CD4-positive, CD25-positive, alpha-beta regulatory T cell (primary cell): ENCODE data around the gene LUZP2. TPM values are rescaled to one million over a fixed set of nuclear protein-coding genes. Genes with fewer than 3 reads are reported as not detected.

Experiments
- ATAC-seq, 2 donors: fragments of 150-1000 bp; cut with Tn5 transposase; one replicate each; pipeline ENCODE4 v1.10.0; 2021; ENCODE audit warnings: low read depth in 2 of 2, moderate number of reproducible peaks in 2 of 2, moderate library complexity in 1 of 2
- DNase-seq, 3 donors: peaks; one replicate each; pipeline versions ENCODE4 v3.0.0 to v3.0.0-alpha.2; 2012 to 2022; ENCODE audit warnings: mixed read lengths in 1 of 3
- H3K27ac ChIP-seq: one replicate; pipeline ENCODE4 v1.7.0; 2013; ENCODE audit warnings: mild to moderate bottlenecking, low read length; ENCODE audit not compliant: insufficient read depth, poor library complexity, severe bottlenecking
- H3K27me3 ChIP-seq: one replicate; pipeline ENCODE4 v1.7.0; 2013; ENCODE audit warnings: low read length; ENCODE audit not compliant: control insufficient read depth, insufficient read depth
- H3K36me3 ChIP-seq: one replicate; pipeline ENCODE4 v1.7.0; 2013; ENCODE audit warnings: mild to moderate bottlenecking, low read length, moderate library complexity; ENCODE audit not compliant: control insufficient read depth, insufficient read depth
- H3K4me1 ChIP-seq: 2 replicates; pipeline ENCODE4 v1.7.0; 2013; ENCODE audit warnings: mild to moderate bottlenecking, low read length; ENCODE audit not compliant: insufficient read depth, control insufficient read depth, poor library complexity, severe bottlenecking
- H3K4me3 ChIP-seq: one replicate; pipeline ENCODE4 v1.7.0; 2013; ENCODE audit warnings: low read depth, mild to moderate bottlenecking, low read length, moderate library complexity
- H3K9me3 ChIP-seq, 2 experiments: 1 replicate in 1 of 2; 2 replicates in 1 of 2; pipeline ENCODE4 v1.7.0; 2013; ENCODE audit warnings: low read length in 2 of 2, mild to moderate bottlenecking in 1 of 2, moderate library complexity in 1 of 2; ENCODE audit not compliant: control insufficient read depth in 2 of 2
- H3K27ac Mint-ChIP-seq, 3 donors: one replicate each; pipeline ENCODE4 v1.8.0; 2020 to 2022; ENCODE audit warnings: mild to moderate bottlenecking in 3 of 3, mixed read lengths in 3 of 3, moderate library complexity in 2 of 3
- H3K27me3 Mint-ChIP-seq: one replicate; pipeline ENCODE4 v1.8.0; 2022; ENCODE audit warnings: mild to moderate bottlenecking, mixed read lengths
- H3K36me3 Mint-ChIP-seq: one replicate; pipeline ENCODE4 v1.8.0; 2020; ENCODE audit warnings: mixed read lengths
- H3K4me1 Mint-ChIP-seq, 4 donors: one replicate each; pipeline ENCODE4 v1.8.0; 2020 to 2022; ENCODE audit warnings: mixed read lengths in 4 of 4, mild to moderate bottlenecking in 1 of 4
- H3K4me3 Mint-ChIP-seq, 4 donors: one replicate each; pipeline ENCODE4 v1.8.0; 2020 to 2022; ENCODE audit warnings: mild to moderate bottlenecking in 4 of 4, mixed read lengths in 4 of 4, moderate library complexity in 3 of 4
- H3K9me3 Mint-ChIP-seq, 7 donors: one replicate each; pipeline ENCODE4 v1.8.0; 2020 to 2022; ENCODE audit warnings: mixed read lengths in 7 of 7, mild to moderate bottlenecking in 3 of 7, moderate library complexity in 2 of 7
- polyA plus RNA-seq, 4 donors: library from polyadenylated mRNA; unstranded; fragments of 300-500 nt; fragmentation: Illumina TruSeq; gene quantifications; one replicate each; pipeline ENCODE4 v1.2.3, GENCODE V29; 2021
- total RNA-seq: library from RNA; stranded (reverse); gene quantifications from one replicate; pipeline ENCODE4 v1.2.3, GENCODE V29; 2022

Gene LUZP2
- total and polyA plus RNA-seq, 5 donors from 2014 or later = not detected

- ATAC-seq = no peak
- no peak overlapping the region for H3K27ac Mint-ChIP-seq
- no peaks in the 10 kb centered on the region for H3K27me3 ChIP-seq
These were observed 332.2 kb downstream of the LUZP2 start for GRCh38 chr11:24828938-24829605.

GRCh38 chr11:24833573-24833972 is 336.7 kb downstream of the LUZP2 start:
- H3K27me3 ChIP-seq = no peaks in the 10 kb centered on the region
- H3K36me3 Mint-ChIP-seq = no peaks in the 10 kb centered on the region
- H3K27me3 Mint-ChIP-seq = no peaks in the 10 kb centered on the region
- H3K27ac ChIP-seq = no peak overlapping the region
- no peak for DNase-seq
- H3K9me3 ChIP-seq = peaks cover 0 to 3% of the 10 kb centered on the region in 2 experiments
- H3K4me1 Mint-ChIP-seq = no peaks in the 10 kb centered on the region
- ATAC-seq = no peak
- H3K4me1 ChIP-seq = no peaks in the 10 kb centered on the region
- H3K36me3 ChIP-seq = no peaks in the 10 kb centered on the region
- peaks cover 0 to 11% (median 2%) of the 10 kb centered on the region in 7 donors for H3K9me3 Mint-ChIP-seq
- H3K4me3 Mint-ChIP-seq = no peak overlapping the region
- H3K4me3 ChIP-seq = no peak overlapping the region
- no peak overlapping the region for H3K27ac Mint-ChIP-seq

More at GRCh38 chr11:24828938-24829605, 332.2 kb downstream of the LUZP2 start:
- Mint-ChIP-seq H3K4me1 (no peaks in the 10 kb centered on the region), H3K9me3 (peaks cover 0 to 12% (median 6%) of the 10 kb centered on the region in 7 donors), H3K27me3 (no peaks in the 10 kb centered on the region), H3K4me3 (no peak overlapping the region), H3K36me3 (no peaks in the 10 kb centered on the region)
- H3K9me3 ChIP-seq = peaks cover 0 to 3% of the 10 kb centered on the region in 2 experiments
- no peak overlapping the region for H3K27ac ChIP-seq
- no peaks in the 10 kb centered on the region for H3K36me3 ChIP-seq
- no peak for DNase-seq
- H3K4me1 ChIP-seq = no peaks in the 10 kb centered on the region
- no peak overlapping the region for H3K4me3 ChIP-seq

DNA sequence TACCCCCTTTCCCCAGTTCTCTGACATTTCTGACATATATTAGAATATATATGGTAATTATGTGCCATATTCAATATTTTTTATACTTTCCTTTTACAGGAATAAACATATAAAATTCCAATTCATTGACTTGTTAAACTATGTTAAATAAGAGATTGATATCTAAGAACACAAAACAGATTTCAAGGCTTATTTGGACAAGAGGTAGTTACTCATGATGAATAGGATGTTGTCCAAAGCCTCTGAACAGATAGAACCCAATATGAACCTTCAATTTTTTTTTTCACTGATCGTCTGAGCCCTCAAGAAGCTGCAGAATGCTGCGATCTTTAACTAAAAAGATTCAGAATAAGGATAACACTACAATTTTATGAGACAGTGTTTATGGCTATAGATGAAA is 340.3 kb downstream of the LUZP2 start:
- no peaks in the 10 kb centered on the region for H3K36me3 Mint-ChIP-seq
- H3K4me1 ChIP-seq = no peaks in the 10 kb centered on the region
- no peak overlapping the region for H3K27ac Mint-ChIP-seq
- H3K4me3 Mint-ChIP-seq = no peak overlapping the region
- no peak overlapping the region for H3K27ac ChIP-seq
- H3K27me3 Mint-ChIP-seq = no peaks in the 10 kb centered on the region
- no peaks in the 10 kb centered on the region for H3K36me3 ChIP-seq
- DNase-seq = no peak
- no peaks in the 10 kb centered on the region for H3K9me3 ChIP-seq
- no peaks in the 10 kb centered on the region for H3K27me3 ChIP-seq
- H3K9me3 Mint-ChIP-seq = peaks cover 0 to 12% (median 0%) of the 10 kb centered on the region in 7 donors
- no peak for ATAC-seq
- H3K4me3 ChIP-seq = no peak overlapping the region
- H3K4me1 Mint-ChIP-seq = no peaks in the 10 kb centered on the region

- H3K27ac ChIP-seq = no peak overlapping the region
- no peak overlapping the region for H3K4me3 ChIP-seq
- DNase-seq (no peak), ATAC-seq (no peak)
- no peaks in the 10 kb centered on the region for H3K27me3 Mint-ChIP-seq
- H3K9me3 ChIP-seq = peaks cover 0 to 1% of the 10 kb centered on the region in 2 experiments
- H3K4me1 ChIP-seq = no peaks in the 10 kb centered on the region
- no peaks in the 10 kb centered on the region for H3K27me3 ChIP-seq
- H3K4me3 Mint-ChIP-seq = no peak overlapping the region
- no peaks in the 10 kb centered on the region for H3K4me1 Mint-ChIP-seq
- peaks cover 0 to 18% (median 4%) of the 10 kb centered on the region in 7 donors for H3K9me3 Mint-ChIP-seq
- H3K36me3 ChIP-seq = no peaks in the 10 kb centered on the region
- no peaks in the 10 kb centered on the region for H3K36me3 Mint-ChIP-seq
- no peak overlapping the region for H3K27ac Mint-ChIP-seq
These were observed 345.5 kb downstream of the LUZP2 start for GRCh38 chr11:24842308-24842707.

GRCh38 chr11:24844406-24844805 is 347.6 kb downstream of the LUZP2 start:
- no peaks in the 10 kb centered on the region for H3K36me3 Mint-ChIP-seq
- no peaks in the 10 kb centered on the region for H3K27me3 Mint-ChIP-seq
- no peaks in the 10 kb centered on the region for H3K4me1 Mint-ChIP-seq
- Histone ChIP-seq H3K4me3 (no peak overlapping the region), H3K4me1 (no peaks in the 10 kb centered on the region), H3K27ac (no peak overlapping the region), H3K27me3 (no peaks in the 10 kb centered on the region), H3K9me3 (peaks cover 2 to 3% of the 10 kb centered on the region in 2 experiments), H3K36me3 (no peaks in the 10 kb centered on the region)
- ATAC-seq (no peak), DNase-seq (no peak)
- no peak overlapping the region for H3K27ac Mint-ChIP-seq
- peaks cover 1 to 23% (median 5%) of the 10 kb centered on the region in 7 donors for H3K9me3 Mint-ChIP-seq
- H3K4me3 Mint-ChIP-seq = no peak overlapping the region

GRCh38 chr11:24848857-24849256 is 352.0 kb downstream of the LUZP2 start:
- Mint-ChIP-seq H3K36me3 (no peaks in the 10 kb centered on the region), H3K27ac (no peak overlapping the region), H3K4me1 (no peaks in the 10 kb centered on the region), H3K9me3 (peaks cover 1 to 34% (median 17%) of the 10 kb centered on the region in 7 donors), H3K27me3 (no peaks in the 10 kb centered on the region), H3K4me3 (no peak overlapping the region)
- peaks cover 2 to 5% of the 10 kb centered on the region in 2 experiments for H3K9me3 ChIP-seq
- H3K4me3 ChIP-seq = no peak overlapping the region
- no peaks in the 10 kb centered on the region for H3K27me3 ChIP-seq
- DNase-seq = no peak
- H3K4me1 ChIP-seq = no peaks in the 10 kb centered on the region
- H3K36me3 ChIP-seq = no peaks in the 10 kb centered on the region
- no peak overlapping the region for H3K27ac ChIP-seq
- no peak for ATAC-seq

- Mint-ChIP-seq H3K4me1 (no peaks in the 10 kb centered on the region), H3K27ac (no peak overlapping the region), H3K4me3 (no peak overlapping the region), H3K9me3 (peaks cover 2 to 44% (median 11%) of the 10 kb centered on the region in 7 donors), H3K36me3 (no peaks in the 10 kb centered on the region), H3K27me3 (no peaks in the 10 kb centered on the region)
- no peak overlapping the region for H3K4me3 ChIP-seq
- H3K36me3 ChIP-seq = no peaks in the 10 kb centered on the region
- no peaks in the 10 kb centered on the region for H3K27me3 ChIP-seq
- peaks cover 0 to 23% of the 10 kb centered on the region in 2 experiments for H3K9me3 ChIP-seq
- no peaks in the 10 kb centered on the region for H3K4me1 ChIP-seq
- no peak overlapping the region for H3K27ac ChIP-seq
- DNase-seq = no peak
- ATAC-seq = no peak
These were observed 359.1 kb downstream of the LUZP2 start for GRCh38 chr11:24855951-24856350.

GRCh38 chr11:24859801-24860300 is 363.0 kb downstream of the LUZP2 start:
- Histone ChIP-seq H3K27ac (no peak overlapping the region), H3K36me3 (no peaks in the 10 kb centered on the region), H3K4me3 (no peak overlapping the region), H3K9me3 (peaks cover 0 to 21% of the 10 kb centered on the region in 2 experiments), H3K27me3 (no peaks in the 10 kb centered on the region), H3K4me1 (no peaks in the 10 kb centered on the region)
- Mint-ChIP-seq H3K9me3 (peaks cover 0 to 41% (median 9%) of the 10 kb centered on the region in 7 donors), H3K4me1 (no peaks in the 10 kb centered on the region), H3K4me3 (no peak overlapping the region), H3K27ac (no peak overlapping the region), H3K36me3 (no peaks in the 10 kb centered on the region), H3K27me3 (no peaks in the 10 kb centered on the region)
- DNase-seq (no peak), ATAC-seq (no peak)
